Measurements from ENCODE around the gene RNF187.

DNA sequence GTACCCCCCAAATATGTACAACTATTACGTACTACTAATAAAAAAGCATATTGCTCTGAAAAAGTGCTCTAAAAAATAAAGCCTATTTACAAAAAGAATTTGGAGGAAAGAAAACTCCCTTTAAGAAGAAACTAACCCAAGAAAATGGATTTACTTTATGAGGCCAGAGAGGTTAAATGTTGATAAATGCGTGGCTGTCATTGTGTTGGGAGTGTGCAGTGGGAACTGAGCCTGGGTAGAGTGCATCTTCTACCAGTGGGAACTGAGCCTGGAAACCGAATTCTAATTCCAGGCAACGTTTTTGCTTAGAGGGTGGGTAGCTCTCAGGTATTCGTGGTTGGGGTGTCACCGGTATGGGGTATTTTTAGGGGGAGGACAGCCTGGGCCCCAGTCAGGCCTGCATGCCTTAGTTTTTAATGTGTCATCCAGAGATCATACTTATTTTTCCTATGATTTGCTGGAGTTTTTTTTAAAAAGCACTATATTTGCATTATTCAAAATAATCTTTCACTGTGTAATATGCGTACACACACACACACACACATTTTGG, 24.1 kb upstream of the RNF187 start:
- TF ChIP-seq SUZ12 (IDR thresholded peaks at IDR 0.05; ENCODE audit: extremely low read depth, insufficient read depth, insufficient read length): no peak
- no peak for TF ChIP-seq ZNF274 (IDR thresholded peaks at IDR 0.05; ENCODE audit: low read depth, low read length)
